Stimulated activated CD4-positive, alpha-beta T cell treated with anti-CD3 and anti-CD28 coated beads, TNF-alpha, amount 100 ng/mL, for 24 hours (primary cell): ENCODE data around the gene RPS6KB1.
A peak's percentile ranks its signal among the peaks of the same experiment; 100 is the strongest.
"Not testable (repeated sequence)": the region's sequence is repeated elsewhere in the genome, so short reads cannot be mapped to it uniquely, and the experiment has no call there.

Experiments
- DNase-seq, 3 experiments: peaks; one replicate each; pipeline ENCODE4 v3.0.0-alpha.2; 2020; ENCODE audit warnings: low read depth in 3 of 3

Gene RPS6KB1

DNA sequence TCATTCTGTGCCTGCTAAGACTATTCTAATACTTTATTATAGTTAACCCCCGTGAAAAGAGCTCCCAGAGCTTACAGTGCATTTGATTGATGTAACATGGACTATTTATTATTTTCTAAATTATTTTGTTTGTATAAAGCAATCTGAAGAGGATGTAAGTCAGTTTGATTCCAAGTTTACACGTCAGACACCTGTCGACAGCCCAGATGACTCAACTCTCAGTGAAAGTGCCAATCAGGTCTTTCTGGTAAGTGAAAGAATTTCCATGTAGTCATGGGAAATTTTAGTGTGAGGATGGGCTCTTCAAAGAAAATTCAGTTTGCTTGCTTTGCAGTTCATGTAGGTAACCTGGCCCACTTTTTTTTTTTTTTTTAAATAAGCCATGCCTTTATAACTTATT is 47.8 kb downstream of the RPS6KB1 start:
- DNase-seq = peak in 2 of 3 experiments; percentile 2 to 20

DNA sequence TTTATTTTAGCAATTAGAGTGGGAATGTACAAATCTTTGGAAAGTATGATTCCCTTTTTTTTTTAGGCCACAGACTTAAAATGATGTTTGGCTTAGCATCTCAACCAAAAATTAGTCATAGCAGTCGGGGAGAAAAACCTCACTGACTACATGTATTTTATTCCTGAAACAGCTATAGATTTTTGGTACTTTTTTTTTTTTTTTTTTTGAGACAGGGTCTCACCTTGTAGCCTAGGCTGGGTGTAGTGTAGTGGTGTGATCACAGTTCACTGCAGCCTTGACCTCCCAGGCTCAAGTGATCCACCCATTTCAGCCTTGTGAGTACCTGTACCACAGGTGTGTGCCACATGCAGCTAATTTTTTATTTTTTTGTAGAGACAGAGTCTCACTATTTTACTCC is 48.2 kb downstream of the RPS6KB1 start:
- no peak for DNase-seq

- DNase-seq = not testable (repeated sequence)
These were observed 53.5 kb downstream of the RPS6KB1 start for GRCh38 chr17:59946433-59946832.

DNA sequence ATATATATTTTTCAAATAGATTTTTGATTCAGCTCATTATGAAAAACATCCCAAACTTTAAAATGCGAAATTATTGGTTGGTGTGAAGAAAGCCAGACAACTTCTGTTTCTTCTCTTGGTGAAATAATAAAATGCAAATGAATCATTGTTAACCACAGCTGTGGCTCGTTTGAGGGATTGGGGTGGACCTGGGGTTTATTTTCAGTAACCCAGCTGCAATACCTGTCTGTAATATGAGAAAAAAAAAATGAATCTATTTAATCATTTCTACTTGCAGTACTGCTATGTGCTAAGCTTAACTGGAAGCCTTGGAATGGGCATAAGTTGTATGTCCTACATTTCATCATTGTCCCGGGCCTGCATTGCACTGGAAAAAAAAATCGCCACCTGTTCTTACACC is 54.4 kb downstream of the RPS6KB1 start:
- DNase-seq = not testable (repeated sequence)

DNA sequence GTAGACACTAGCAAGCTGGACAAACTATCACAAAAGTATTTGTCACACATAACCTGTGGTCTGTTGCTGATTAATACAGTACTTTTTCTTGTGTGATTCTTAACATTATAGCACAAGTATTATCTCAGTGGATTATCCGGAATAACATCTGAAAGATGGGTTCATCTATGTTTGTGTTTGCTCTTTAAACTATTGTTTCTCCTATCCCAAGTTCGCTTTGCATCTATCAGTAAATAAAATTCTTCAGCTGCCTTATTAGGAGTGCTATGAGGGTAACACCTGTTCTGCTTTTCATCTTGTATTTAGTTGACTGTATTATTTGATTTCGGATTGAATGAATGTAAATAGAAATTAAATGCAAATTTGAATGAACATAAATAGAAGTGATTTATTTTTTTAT is 57.1 kb downstream of the RPS6KB1 start:
- no peak for DNase-seq

DNA sequence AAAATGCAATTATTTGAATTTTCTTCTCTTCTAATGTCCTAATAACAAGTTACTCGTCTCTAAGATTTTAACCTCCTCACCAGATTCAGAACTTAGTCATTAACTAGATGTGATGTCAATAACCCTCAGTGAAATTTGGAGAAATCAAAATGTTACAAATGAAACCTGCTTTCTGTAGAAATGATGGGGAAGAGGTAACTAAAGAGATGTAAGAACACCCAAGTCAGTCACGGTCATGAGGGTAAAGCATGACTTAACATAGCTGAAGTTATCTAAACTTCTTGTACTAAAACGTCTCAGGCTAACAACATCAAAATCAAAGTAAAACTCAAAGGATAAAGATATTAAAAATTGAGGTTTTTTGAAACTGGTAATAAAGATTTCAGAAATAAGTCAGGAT is 61.9 kb downstream of the RPS6KB1 start:
- no peak for DNase-seq

GRCh38 chr17:59959574-59959973 is 66.7 kb downstream of the RPS6KB1 start:
- not testable (repeated sequence) for DNase-seq

- DNase-seq = no peak
These were observed 69.9 kb downstream of the RPS6KB1 start for GRCh38 chr17:59962739-59963318.

GRCh38 chr17:59963738-59964481 is 71.0 kb downstream of the RPS6KB1 start:
- DNase-seq = peak; percentile 26 to 51 (median 48)

DNA sequence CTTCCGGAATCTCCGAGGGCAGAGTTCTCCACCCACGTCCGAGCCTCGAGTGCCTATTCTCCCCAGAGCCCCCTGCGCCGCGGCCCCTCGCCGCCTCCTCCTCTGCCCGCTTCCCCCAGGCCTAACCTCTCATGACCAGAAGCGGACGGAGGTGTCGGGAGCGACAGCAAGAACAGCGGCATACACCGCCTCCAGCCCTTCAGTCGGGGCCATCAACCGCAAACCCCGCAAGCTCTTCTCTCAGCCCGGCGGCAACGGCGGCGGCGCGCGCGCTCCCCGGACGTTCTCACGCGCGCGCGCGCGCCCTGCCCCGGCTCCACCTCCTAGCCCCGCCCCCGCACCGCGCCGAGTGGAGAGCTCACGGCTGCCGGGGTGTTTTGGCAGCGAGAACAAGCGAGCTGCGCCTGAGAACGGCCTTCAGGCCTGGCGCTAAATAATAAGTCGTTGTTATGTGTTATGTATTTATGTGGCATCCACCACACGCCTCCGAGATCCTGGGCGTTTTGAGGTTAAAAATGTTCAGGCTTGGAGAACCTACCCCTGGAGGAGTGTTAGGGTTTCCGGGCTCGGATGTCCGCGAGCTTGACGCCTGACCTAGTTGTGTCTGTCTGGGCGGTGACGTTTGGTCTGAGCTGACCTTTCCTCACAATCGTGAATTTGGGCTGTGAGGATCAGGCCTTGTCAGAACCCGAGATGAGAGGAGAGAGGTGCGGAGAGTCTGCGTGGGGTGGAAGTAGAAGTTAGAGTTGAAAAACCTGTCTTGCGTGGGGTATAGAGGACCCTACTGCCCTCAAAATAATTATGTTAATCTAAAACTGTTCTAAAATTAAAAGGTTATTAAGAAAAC is 71.8 kb downstream of the RPS6KB1 start, which contains the start of gene RNFT1:
TSS of gene RNFT1 (minus strand) at position 259 of the 847 bp plus-strand sequence. CDS start at position 182, 77 bp downstream.
- DNase-seq = peak; percentile 83 to 91 (median 84)

- not testable (repeated sequence) for DNase-seq
These were observed 78.8 kb downstream of the RPS6KB1 start for GRCh38 chr17:59971771-59972170.

DNA sequence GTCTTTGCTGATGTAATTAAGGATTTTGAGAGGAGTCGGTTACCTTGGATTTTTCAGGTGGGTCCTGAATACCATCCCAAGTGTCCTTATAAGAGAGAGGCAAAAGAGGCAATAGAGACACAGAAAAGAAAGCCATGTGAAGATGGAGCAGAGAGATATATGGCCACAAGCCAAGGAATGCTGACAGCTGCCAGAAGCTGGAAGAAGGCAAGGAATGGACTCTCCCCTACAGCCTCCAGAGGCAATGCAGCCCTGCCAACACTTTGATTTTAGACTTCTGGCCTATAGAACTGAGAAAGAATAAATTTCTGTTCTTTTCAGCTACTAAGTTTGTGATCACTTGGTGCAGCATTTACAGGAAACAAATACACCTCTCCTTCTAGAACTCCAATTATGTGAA is 79.9 kb downstream of the RPS6KB1 start:
- DNase-seq = no peak

DNA sequence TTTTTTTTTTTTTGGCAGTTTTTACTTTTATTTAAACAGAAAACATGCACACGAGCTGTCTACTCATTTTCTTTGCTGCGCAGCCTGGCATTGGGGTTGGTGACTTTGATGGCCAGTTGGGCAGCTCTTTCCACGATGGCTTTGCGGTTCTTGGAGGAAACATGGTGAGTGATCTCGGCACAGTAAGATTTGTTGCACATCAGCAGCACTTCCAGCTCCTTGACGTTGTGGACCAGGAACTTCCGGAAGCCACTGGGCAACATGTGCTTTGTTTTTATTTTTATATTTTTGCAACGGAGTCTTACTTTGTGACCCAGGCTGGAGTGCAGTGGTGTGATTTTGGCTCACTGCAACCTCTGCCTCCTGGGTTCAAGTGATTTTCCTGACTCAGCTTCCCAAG is 80.6 kb downstream of the RPS6KB1 start:
- DNase-seq = not testable (repeated sequence)

- DNase-seq = not testable (repeated sequence)
These were observed 82.2 kb downstream of the RPS6KB1 start for GRCh38 chr17:59975166-59975565.

GRCh38 chr17:59996608-59997007 is 103.7 kb downstream of the RPS6KB1 start:
- DNase-seq = not testable (repeated sequence)
